Measurements from ENCODE around the gene FBXL7.

Gene FBXL7

GRCh38 chr5:15506146-15506545 is 6.2 kb downstream of the FBXL7 start:
- DNase-seq = no peak

- no peak for DNase-seq
These were observed 6.9 kb downstream of the FBXL7 start for GRCh38 chr5:15506897-15507296.

- no peak for DNase-seq
These were observed 10.1 kb downstream of the FBXL7 start for GRCh38 chr5:15510092-15510491.

- DNase-seq = no peak
These were observed 10.9 kb downstream of the FBXL7 start for GRCh38 chr5:15510831-15511230.

GRCh38 chr5:15513431-15513830 is 13.5 kb downstream of the FBXL7 start:
- DNase-seq = no peak

- no peak for DNase-seq
These were observed 13.9 kb downstream of the FBXL7 start for GRCh38 chr5:15513911-15514310.

GRCh38 chr5:15515229-15515628 is 15.2 kb downstream of the FBXL7 start:
- DNase-seq = no peak

GRCh38 chr5:15516486-15516885 is 16.5 kb downstream of the FBXL7 start:
- DNase-seq = no peak

GRCh38 chr5:15518786-15519185 is 18.8 kb downstream of the FBXL7 start:
- DNase-seq = no peak

GRCh38 chr5:15520856-15521255 is 20.9 kb downstream of the FBXL7 start:
- no peak for DNase-seq

GRCh38 chr5:15521381-15522186 is 21.6 kb downstream of the FBXL7 start:
- no peak for DNase-seq

GRCh38 chr5:15522187-15522520 is 22.2 kb downstream of the FBXL7 start:
- DNase-seq = no peak

- DNase-seq = no peak
These were observed 24.7 kb downstream of the FBXL7 start for GRCh38 chr5:15524712-15525111.

- no peak for DNase-seq
These were observed 25.8 kb downstream of the FBXL7 start for GRCh38 chr5:15525703-15526275.

GRCh38 chr5:15526413-15526812 is 26.4 kb downstream of the FBXL7 start:
- DNase-seq = no peak

GRCh38 chr5:15528476-15528875 is 28.5 kb downstream of the FBXL7 start:
- no peak for DNase-seq

GRCh38 chr5:15529013-15529412 is 29.0 kb downstream of the FBXL7 start:
- DNase-seq = no peak

- DNase-seq = no peak
These were observed 29.8 kb downstream of the FBXL7 start for GRCh38 chr5:15529821-15530220.

GRCh38 chr5:15533129-15533893 is 33.3 kb downstream of the FBXL7 start:
- no peak for DNase-seq

- DNase-seq = no peak
These were observed 36.0 kb downstream of the FBXL7 start for GRCh38 chr5:15535938-15536337.

- DNase-seq = no peak
These were observed 38.5 kb downstream of the FBXL7 start for GRCh38 chr5:15538516-15538915.

GRCh38 chr5:15539951-15540350 is 40.0 kb downstream of the FBXL7 start:
- no peak for DNase-seq

GRCh38 chr5:15544039-15544438 is 44.1 kb downstream of the FBXL7 start:
- DNase-seq = no peak

- DNase-seq = no peak
These were observed 45.1 kb downstream of the FBXL7 start for GRCh38 chr5:15545082-15545481.
